Uterus (tissue), 4 donors: ENCODE measurements around the gene PRUNE2. TPM values are rescaled to one million over a fixed set of nuclear protein-coding genes. Genes with fewer than 3 reads are reported as not detected.

Experiments used
- DNase-seq, 2 donors: peaks; one replicate each; pipeline ENCODE4 v3.0.0-alpha.2; 2019 to 2020
- H3K27ac ChIP-seq, 2 donors: fragments of 200-600 bp; sonication (generic); 1 replicate in 1 of 2; 2 replicates in 1 of 2; pipeline ENCODE4 v1.5.1; 2016 to 2018
- H3K27me3 ChIP-seq, 2 donors: fragments of 200-600 bp; sonication (generic); one replicate each; pipeline ENCODE4 v1.5.1; 2018 to 2019; ENCODE audit warnings: control low read depth in 1 of 2
- H3K36me3 ChIP-seq, 2 donors: fragments of 200-600 bp; sonication (generic); one replicate each; pipeline ENCODE4 v1.5.1; 2019; ENCODE audit warnings: control low read depth in 1 of 2
- H3K4me1 ChIP-seq, 2 donors: fragments of 200-600 bp; sonication (generic); one replicate each; pipeline ENCODE4 v1.5.1; 2018 to 2019; ENCODE audit warnings: control low read depth in 1 of 2
- H3K4me3 ChIP-seq, 2 donors: fragments of 200-600 bp; sonication (generic); 1 replicate in 1 of 2; 2 replicates in 1 of 2; pipeline ENCODE4 v1.5.1; 2018 to 2019; ENCODE audit warnings: mild to moderate bottlenecking in 1 of 2
- H3K9me3 ChIP-seq, 2 donors: fragments of 200-600 bp; sonication (generic); one replicate each; pipeline ENCODE4 v1.5.1; 2019; ENCODE audit warnings: control low read depth in 1 of 2
- POLR2A ChIP-seq, 2 donors: fragments of 450-650 bp; IDR thresholded peaks; one replicate each; pipeline ENCODE4 v1.6.1; 2016; ENCODE audit warnings: antibody characterized with exemption in 2 of 2, mild to moderate bottlenecking in 1 of 2, moderate library complexity in 1 of 2
- intact Hi-C: fragments of 100-400 bp; cut with DNase I; formaldehyde crosslinking; loops from one replicate; pipeline ENCODE4 v1.15.1; 2023; ENCODE audit warnings: low total_unique reads
- total RNA-seq, 4 donors: library from RNA; depleted of rRNA in 3 of 4; stranded (reverse); fragments of >200 nt in 3 of 4; gene quantifications; one replicate each; pipeline versions ENCODE4 v1.1.0 to v1.2.4, GENCODE V29; 2014 to 2023
- TF ChIP-seq, protein P1 (sequence below), 4 experiments: fragments of 200-600 bp in 2 of 4; fragments of 450-650 bp in 2 of 4; sonication (generic) in 2 of 4; IDR thresholded peaks; one replicate each; pipeline ENCODE4 v1.5.1; 2016 to 2019; ENCODE audit warnings: antibody characterized with exemption in 4 of 4, mild to moderate bottlenecking in 2 of 4, moderate library complexity in 1 of 4
- donor health status: DM: yes; HTN: yes; CAD: no.

PRUNE2 gene
- total RNA-seq, 4 donors from 2014 or later = 51.4 to 187 (median 97.1) TPM

DNA sequence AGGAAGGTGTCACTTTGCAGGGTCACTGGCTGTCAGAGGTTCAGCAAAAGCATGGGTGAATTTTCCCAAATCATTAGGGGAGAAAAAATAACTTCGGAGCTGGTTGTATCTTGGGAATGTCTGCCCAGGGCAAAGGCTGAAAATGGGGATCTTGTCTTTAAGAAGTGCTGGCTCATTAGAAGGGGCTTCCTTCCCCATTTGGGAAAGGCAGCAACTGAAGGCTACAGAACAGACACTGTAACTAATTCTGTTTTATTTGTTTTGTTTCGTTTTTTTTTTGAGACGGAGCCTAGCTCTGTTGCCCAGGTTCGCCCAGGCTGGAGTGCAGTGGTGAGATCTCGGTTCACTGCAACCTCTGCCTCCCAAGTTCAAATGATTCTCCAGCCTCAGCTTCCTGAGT, 212.0 kb downstream of the PRUNE2 start:
- Histone ChIP-seq H3K4me3 (no peak overlapping the region), H3K9me3 (no peaks in the 10 kb centered on the region), H3K27me3 (no peaks in the 10 kb centered on the region), H3K27ac (no peak overlapping the region), H3K36me3 (no peaks in the 10 kb centered on the region), H3K4me1 (no peaks in the 10 kb centered on the region)
- TF ChIP-seq, protein P1, sequence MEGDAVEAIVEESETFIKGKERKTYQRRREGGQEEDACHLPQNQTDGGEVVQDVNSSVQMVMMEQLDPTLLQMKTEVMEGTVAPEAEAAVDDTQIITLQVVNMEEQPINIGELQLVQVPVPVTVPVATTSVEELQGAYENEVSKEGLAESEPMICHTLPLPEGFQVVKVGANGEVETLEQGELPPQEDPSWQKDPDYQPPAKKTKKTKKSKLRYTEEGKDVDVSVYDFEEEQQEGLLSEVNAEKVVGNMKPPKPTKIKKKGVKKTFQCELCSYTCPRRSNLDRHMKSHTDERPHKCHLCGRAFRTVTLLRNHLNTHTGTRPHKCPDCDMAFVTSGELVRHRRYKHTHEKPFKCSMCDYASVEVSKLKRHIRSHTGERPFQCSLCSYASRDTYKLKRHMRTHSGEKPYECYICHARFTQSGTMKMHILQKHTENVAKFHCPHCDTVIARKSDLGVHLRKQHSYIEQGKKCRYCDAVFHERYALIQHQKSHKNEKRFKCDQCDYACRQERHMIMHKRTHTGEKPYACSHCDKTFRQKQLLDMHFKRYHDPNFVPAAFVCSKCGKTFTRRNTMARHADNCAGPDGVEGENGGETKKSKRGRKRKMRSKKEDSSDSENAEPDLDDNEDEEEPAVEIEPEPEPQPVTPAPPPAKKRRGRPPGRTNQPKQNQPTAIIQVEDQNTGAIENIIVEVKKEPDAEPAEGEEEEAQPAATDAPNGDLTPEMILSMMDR (IDR thresholded peaks at IDR 0.05) = no peak
- no peak for TF ChIP-seq POLR2A (IDR thresholded peaks at IDR 0.05)
- DNase-seq = no peak
- intact Hi-C loops = no loop called here

DNA sequence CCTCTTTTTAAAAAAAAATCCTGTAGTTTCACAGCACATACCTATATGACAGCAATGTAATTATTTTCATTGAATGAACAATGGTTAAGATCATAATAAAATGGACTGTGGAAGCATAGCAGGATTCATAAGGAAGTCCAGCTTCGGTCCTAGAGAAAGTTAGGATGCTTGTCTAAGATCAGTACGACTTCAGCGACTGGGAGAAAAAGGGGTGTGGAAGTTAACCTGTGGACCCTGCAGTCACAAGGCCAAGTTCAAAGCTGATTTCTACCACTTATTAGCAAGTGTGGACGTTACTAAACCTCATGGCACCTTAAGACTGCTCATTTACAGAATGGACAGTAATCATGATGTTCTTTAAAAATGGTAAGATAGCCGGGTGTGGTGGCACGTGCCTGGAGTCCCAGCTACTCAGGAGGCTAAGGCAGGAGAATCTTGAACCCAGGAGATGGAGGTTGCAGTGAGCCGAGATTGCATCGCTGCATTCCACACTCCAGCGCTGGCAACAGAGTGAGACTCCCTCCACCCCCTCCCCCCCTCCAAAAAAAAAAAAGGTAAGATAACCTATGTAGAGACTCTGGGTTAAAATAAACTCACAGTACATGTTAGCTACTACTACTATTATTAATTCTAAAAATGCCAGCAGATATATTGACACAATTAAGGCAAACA, 213.3 kb downstream of the PRUNE2 start:
- no peak overlapping the region for H3K4me3 ChIP-seq
- H3K27ac ChIP-seq = no peak overlapping the region

DNA sequence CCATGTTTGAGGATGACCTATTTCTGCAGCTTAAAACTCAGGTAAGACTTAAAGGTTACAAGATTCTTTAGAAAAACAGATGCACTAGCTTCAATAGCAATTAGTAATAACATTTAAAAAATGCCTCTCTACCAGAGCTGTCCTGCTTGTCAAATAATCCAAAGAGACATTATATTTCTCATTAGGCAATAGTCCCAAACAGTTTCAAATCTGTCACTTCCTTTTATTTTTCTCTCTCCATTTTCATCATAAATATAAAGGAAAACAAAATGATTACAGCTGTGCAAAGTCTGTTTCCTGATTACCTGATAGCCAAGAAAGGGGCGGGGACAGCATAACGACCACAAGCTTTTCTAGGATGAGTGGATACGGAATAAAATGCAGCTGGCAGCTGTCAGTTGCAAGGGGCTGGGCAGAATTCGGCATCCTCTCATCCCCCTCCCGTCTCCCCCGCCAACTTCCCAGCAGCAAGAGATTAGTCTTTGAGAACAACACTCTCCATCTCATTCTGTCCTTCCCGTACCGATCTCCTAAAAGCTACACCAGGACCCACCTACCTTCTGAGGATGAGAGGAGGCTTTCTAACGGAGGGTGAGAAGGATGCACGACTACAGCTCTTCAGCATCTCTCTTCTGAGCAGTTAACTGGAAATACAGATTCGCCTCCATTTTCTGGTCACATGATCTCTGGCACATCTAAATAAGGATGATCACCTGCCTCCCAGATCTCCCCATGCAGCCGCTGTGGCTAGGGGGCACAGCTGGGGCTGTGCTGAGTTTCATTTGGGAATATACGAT, 214.2 kb downstream of the PRUNE2 start:
- Histone ChIP-seq H3K4me1 (no peaks in the 10 kb centered on the region), H3K36me3 (no peaks in the 10 kb centered on the region), H3K27ac (no peak overlapping the region), H3K27me3 (no peaks in the 10 kb centered on the region), H3K4me3 (no peak overlapping the region), H3K9me3 (no peaks in the 10 kb centered on the region)
- intact Hi-C loops = no loop called here
- TF ChIP-seq, protein P1 (IDR thresholded peaks at IDR 0.05) = no peak
- no peak for TF ChIP-seq POLR2A (IDR thresholded peaks at IDR 0.05)
- DNase-seq = no peak

More for the DNA sequence above, 213.3 kb downstream of the PRUNE2 start:
- H3K9me3 ChIP-seq = no peaks in the 10 kb centered on the region
- H3K4me1 ChIP-seq = no peaks in the 10 kb centered on the region
- H3K27me3 ChIP-seq = no peaks in the 10 kb centered on the region
- no peak for DNase-seq
- no peaks in the 10 kb centered on the region for H3K36me3 ChIP-seq
- intact Hi-C loops = no loop called here
- TF ChIP-seq, protein P1 (IDR thresholded peaks at IDR 0.05) = no peak
- no peak for TF ChIP-seq POLR2A (IDR thresholded peaks at IDR 0.05)

DNA sequence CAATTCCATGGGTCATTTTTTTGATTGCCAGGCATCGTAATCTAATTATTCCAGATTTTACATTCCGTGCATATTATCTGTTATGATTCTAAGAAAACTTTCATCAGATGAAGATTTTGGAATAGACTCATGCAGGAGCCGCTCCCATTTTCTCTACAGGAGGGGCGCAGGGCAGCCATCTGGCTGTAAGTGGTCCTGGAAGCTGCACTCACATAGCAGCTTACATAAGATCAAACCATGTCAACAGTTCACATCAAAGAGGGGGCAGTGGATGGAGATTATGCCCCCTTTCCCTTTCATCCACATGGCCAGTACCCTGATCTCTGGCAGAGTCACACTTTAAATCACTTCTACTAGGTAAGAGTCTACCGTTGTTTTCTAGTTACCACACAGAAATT, 214.9 kb downstream of the PRUNE2 start:
- intact Hi-C loops = no loop called here
- Histone ChIP-seq H3K36me3 (no peaks in the 10 kb centered on the region), H3K9me3 (no peaks in the 10 kb centered on the region), H3K27me3 (no peaks in the 10 kb centered on the region), H3K27ac (no peak overlapping the region), H3K4me1 (no peaks in the 10 kb centered on the region), H3K4me3 (no peak overlapping the region)
- DNase-seq = no peak
- no peak for TF ChIP-seq POLR2A (IDR thresholded peaks at IDR 0.05)
- TF ChIP-seq, protein P1 (IDR thresholded peaks at IDR 0.05) = no peak
